LNCAP (cell line): ENCODE data around the gene SCMH1.

Source experiments
- CTCF ChIP-seq: fragments of 450-650 bp; IDR thresholded peaks from 2 replicates; pipeline ENCODE4 v1.5.1; 2017; ENCODE audit warnings: mild to moderate bottlenecking

The SCMH1 gene

GRCh38 chr1:41199375-41199774 is 42.7 kb downstream of the SCMH1 start:
- TF ChIP-seq CTCF: no peak

- no peak for TF ChIP-seq CTCF
Observed at GRCh38 chr1:41192456-41193178, 49.5 kb downstream of the SCMH1 start.

GRCh38 chr1:41184446-41184845 is 57.7 kb downstream of the SCMH1 start:
- no peak for TF ChIP-seq CTCF

- no peak for TF ChIP-seq CTCF
Observed at GRCh38 chr1:41175546-41175945, 66.6 kb downstream of the SCMH1 start.

- TF ChIP-seq CTCF: no peak
Observed at GRCh38 chr1:41174170-41174569, 67.9 kb downstream of the SCMH1 start.

GRCh38 chr1:41173651-41174050 is 68.5 kb downstream of the SCMH1 start:
- TF ChIP-seq CTCF: no peak

GRCh38 chr1:41171266-41171874 is 70.7 kb downstream of the SCMH1 start:
- no peak for TF ChIP-seq CTCF

- no peak for TF ChIP-seq CTCF
Observed at GRCh38 chr1:41169799-41170180, 72.3 kb downstream of the SCMH1 start.
